Measurements from ENCODE around the gene TBXA2R.
A peak's percentile ranks its signal among the peaks of the same experiment; 100 is the strongest.
"Not testable (repeated sequence)": the region's sequence is repeated elsewhere in the genome, so short reads cannot be mapped to it uniquely, and the experiment has no call there.

The TBXA2R gene
- 0 to 0.48 reads per million in 2 experiments for total RNA-seq

DNA sequence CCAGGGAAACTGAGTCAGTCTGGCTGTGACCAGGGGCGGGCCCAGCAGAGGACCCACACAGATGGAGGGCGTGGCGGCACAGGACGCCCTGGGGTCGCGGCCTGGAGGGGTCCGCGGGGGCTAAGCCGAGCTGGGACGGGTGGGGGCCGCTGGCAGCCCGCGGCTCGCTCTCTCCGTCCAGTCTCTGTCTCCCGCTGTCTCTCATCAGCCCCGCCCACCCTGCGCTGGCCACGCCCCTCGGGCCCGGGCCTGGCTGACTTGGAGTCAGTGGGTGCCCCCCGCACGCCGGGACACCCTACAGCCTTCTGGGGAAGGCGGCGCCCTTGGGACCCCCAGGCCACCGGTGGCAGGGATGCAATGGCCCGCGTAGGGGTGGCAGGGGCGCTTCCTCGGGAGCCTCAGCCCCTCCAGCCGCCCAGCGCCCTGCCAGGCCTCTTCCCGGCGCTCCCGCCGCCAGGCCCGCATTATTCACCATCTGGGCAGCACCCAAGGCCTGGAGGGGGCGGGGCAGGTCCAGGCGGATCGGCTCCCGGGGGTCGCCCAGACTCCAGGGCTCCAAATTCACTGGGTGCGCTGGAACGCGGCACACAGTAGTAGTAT lies at the start of gene TBXA2R:
TBXA2R (minus strand) TSS at position 186 of the 600 bp plus-strand sequence. CDS start 6,241 bp downstream, outside the sequence.
- peak; percentile 22 for DNase-seq (ENCODE audit: low read depth)

DNA sequence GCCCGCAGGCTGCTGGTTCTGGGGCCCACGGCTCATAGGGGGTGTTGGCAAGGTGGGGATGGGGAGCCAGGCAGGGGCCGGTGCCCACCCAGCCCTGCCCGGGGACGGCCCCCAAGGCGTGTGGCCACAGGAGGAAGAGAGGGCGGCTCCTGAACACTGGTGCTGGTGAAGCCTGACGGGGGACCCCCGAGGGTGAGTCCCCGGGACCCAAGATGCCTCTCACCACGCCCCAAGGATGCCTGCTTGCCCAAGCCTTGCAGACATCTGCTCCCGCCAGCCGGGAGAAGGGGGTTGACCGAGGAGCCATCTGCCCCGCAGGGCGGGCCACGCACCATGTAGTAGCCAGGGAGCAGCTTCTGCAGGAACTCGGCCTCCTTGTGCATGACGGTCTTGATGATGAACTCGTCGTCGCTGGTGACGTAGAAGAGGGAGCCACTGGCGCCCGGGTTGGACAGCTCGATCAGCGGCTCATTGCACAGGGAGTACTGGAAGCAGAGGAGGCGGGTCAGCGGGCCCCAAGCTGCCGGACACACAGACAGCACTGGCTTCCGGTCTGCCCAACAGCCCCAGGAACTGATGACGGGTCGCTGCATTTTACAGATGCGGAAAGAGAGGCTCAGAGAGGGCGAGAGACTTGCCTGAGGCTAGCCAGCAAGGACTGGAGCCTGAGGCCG lies 49.5 kb upstream of the TBXA2R start:
- no peak for DNase-seq (ENCODE audit: low read depth)

DNA sequence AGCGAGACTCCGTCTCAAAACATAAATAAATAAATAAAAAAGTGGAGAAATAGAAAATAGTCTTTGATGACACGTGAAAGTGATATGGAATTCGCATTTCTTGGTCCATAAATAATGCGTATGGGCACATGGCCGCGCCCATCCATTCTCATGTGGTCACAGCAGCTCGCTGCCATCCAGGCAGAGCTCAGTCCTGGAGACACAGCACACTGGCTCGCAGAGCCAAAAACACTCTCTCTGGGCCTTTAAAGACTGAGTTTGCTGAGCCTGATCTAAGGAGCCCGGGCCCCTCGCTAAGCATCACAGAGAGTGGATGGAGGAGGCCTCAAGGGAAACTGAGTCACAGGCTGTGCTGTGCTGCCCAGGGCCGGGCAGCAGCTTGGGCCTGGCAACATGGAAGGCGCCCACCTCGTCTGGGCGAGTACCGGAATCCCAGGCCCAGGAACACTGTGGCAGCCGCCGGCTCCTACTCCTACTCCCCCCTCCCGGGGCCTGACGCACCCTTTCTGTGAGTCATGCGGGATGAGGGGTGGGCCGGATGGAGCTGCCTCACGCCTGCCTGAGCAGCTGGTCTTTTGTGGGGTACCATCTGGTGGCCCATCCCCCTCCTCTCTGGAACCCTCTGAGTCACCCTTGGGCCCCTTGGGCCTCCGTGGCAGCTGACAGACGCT lies 48.9 kb upstream of the TBXA2R start:
- DNase-seq (ENCODE audit: low read depth), result no peak

DNA sequence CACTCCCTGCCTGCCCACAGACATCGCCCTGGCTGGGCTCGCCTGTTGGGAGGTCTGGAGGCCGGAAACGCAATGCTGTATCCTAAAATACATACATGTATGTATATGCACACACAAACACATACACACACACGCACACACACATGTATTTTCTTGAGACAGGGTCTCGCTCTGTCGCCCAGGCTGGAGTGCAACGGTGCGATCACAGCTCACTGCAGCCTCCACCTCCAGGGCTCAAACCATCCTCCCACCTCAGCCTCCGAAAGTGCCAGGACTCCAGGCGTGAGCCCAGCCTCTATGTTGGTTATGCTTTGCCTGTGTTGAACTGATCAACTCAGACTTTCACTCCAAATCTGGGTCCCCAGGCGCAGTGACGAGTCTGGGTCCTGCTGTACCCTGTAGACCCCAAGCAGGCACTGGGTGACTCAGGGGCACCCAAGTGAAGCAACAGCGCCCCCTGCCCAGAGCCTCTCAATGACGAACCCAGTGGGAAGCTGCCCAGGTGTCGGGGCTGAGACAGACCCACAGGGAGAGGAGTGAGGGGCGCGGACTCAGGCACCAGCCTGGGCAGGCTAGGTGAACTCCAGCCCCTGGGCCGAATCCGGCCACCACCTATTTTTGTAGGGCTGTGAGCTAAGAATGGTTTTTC lies 47.3 kb upstream of the TBXA2R start:
- DNase-seq (ENCODE audit: low read depth), result no peak

DNA sequence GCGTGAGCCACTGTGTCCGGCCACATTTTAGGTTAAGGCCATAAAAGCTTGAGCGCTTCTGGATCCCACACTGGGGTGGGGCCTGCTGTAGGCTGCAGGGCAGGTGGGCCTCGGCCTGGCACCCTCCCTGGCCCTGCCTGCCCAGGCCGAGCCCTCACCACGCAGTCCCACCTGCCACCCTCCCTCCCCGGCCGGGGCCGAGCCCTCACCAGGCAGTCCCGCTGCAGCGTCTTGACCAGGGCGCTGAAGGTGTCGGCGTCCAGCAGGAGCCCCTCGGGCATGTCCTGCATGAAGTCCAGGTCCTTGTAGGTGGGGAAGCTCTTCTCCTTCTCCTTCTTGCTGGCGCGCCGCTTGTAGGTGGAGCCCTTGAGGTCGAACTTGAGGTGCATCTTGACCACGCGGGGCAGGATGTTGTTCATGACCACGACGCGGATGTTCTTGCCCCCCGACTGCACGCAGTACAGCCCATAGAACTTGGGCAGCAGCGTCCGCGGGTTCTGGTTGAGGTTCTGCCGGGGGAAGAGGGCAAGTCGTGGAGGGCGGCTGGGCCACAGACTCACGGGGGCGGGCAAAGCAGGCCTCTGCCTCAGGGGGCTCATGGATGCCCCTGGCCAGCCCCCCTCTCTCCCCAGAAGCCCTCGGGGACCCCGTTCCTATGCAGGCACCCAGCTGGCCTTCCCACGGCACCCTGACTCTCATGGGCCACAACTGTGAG lies 46.6 kb upstream of the TBXA2R start:
- DNase-seq (ENCODE audit: low read depth), result no peak

DNA sequence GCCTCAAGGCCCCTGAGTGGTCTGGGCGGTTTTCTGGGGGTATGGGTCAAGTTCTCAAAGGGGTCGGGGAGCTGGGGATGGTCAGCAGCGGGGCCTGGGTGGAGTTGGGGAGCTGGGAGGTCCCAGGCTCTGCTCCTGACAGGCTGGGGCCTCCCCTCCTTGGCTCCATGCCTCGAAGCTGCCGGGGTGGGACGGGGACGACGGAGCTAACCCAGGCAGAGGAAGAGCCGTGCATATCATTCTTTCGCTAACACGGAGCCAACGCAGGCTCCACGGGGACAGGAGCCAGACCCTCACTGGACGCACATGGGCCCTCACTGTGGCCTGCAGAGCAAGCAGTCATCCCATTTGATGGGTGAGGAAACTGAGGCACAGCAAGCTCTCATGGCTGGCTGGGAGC lies 45.7 kb upstream of the TBXA2R start:
- DNase-seq (ENCODE audit: low read depth), result no peak

DNA sequence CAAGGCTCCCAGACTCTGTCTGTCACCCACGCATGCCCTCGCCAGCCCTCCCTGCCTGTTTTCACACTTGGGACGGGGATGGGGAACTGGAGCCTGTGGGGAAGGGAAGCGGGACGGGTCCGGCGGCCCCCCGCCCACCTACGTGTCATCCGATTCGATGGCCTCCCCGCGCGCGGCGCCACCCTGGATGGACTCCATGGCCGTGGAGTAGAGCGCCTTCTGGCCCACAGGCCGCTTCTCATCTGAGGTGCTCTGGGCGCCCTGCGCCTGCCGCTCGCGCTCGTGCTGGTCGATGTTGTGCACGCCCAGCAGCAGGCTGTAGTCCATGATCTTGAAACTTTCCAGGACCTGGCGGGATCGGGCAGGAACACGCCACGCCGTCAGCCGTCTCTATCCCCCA lies 45.0 kb upstream of the TBXA2R start:
- DNase-seq (ENCODE audit: low read depth), result no peak

DNA sequence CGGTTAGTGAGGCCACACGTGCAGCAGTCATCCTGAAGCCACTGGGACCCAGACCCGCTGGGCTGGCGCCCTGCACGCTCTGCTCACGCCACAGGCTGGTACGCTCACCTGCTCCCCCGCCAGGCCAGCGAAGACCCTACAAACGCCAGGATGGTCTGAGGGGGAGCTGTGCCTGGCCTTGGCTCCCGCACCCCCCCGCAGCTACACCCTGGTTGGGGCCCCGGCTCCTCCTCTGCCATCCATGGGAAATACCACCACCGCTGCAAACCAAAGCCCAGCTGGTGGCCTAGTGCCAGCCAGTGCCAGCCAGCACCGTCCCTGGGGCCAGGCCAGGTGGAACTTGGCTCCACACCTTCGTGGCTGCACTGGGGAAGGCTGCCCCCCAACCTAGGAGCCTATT lies 43.2 kb upstream of the TBXA2R start:
- DNase-seq (ENCODE audit: low read depth), result no peak

DNA sequence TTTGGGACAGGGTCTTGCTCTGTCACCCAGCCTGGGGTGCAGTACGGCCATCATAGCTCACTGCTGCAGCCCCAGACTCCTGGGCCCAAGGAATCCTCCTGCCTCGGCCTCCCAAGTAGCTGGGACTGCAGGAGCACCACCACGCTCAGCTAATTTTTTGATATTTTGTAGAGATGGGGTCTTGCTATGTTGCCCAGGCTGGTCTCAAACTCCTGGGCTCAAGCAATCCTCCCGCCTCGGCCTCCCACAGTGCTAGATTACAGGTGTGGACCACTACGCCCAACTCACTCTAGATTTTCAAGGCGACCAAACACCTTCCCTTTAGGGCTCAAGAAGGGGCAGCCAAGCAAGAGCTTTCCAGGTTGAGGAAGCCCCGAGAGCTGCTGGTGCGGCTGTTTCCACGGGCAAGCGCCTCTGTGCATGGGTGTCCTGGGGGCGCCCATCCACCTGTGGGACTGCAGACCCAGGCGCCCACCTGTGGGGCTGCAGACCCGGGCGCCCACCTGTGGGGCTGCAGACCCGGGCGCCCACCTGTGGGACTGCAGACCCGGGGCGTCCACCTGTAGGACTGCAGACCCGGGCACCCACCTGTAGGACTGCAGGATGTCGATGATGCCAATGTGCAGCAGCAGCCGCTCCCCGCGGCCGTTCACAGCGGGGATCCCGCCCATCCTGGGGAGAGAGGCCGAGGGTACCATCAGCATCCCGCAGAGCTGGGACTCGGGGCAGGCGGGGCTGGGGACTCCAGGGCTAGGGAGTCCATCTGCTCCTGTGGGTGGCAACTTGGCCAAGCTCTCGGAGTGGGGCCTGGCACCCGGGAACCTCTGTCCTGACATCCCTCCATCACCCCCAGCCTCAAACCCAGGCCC lies 41.6 kb upstream of the TBXA2R start:
- no peak for DNase-seq (ENCODE audit: low read depth)

DNA sequence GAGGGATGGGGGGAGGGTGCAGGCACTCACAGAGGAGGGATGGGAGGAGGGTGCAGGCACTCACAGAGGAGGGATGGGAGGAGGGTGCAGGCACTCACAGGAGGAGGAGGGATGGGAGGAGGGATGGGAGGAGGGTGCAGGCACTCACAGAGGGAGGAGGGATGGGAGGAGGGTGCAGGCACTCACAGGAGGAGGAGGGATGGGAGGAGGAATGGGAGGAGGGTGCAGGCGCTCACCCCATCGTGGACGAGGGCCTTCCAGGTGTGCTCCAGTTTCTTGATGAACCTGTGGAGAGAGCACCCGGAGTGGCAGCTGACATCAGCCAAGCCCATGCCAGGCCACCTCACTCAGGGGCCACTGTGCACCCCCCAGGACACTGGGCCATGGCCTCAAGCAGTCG lies 40.4 kb upstream of the TBXA2R start:
- DNase-seq (ENCODE audit: low read depth), result not testable (repeated sequence)

DNA sequence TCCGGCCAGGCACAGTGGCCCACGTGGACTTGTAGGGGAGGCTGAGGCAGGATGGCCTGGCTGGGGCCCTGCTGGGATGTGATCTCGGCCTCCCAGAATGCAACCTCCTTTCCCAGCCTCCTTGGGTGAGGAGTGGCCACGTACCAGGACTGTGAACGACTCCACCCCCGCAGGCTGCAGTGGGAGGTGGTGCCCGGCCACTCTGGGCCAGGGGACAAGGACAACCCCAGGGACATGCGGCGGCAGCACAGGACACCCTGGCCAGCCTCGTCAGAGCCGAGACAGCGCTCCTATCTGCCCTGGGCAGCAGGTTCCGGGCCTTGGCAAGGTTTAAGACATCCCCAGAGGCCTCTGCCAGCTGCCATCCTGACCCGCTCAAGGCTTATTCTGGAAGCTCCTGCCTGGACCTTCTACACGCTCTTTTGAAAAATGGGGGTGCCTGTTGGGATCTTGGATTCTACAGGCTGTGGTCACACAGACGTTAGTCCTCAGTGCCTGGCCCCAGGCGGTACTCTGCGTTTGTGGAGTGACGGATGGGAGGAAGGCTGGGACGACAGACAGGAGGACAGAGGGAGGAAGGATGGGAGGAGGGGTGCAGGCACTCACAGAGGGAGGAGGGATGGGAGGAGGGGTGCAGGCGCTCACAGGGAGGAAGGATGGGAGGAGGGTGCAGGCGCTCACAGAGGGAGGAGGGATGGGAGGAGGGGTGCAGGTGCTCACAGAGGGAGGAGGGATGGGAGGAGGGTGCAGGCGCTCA lies 39.8 kb upstream of the TBXA2R start:
- no peak for DNase-seq (ENCODE audit: low read depth)

DNA sequence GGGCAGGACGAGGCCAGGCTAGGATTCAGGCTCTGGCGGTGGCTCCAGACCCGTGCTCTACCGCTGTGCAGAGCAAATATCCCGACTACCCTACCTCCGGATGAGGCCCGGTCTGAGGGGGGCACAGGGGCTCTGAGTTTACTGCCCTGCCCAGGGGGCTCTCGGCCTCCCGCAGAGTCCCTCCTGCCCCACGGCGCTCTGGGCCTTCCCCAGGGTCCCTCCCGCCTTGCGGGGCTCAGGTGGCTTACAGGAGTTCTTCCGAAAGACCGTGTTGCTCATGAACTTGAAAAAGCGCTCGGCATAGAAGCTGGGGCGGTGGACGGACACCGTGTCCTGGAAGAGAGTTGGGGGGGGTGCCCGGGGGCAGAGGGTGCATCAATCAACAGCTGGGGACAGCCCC lies 39.1 kb upstream of the TBXA2R start:
- DNase-seq (ENCODE audit: low read depth), result no peak

DNA sequence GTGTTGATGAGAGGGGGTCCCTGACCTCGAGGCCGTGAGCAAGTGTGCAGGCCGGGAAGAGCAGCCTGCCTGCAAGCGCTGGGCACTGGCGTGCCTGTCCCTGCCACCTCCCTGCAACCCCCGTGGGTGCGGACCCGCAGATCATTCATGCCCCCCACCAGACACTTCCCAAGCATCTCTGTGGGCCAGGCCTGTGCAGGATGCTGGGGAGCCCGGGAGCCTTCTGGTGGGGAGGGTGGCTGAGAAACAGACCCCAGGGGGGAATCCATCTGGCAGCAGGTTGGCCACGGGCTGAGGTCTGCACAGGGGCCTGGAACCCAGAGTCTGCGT lies 38.4 kb upstream of the TBXA2R start:
- DNase-seq (ENCODE audit: low read depth), result no peak

DNA sequence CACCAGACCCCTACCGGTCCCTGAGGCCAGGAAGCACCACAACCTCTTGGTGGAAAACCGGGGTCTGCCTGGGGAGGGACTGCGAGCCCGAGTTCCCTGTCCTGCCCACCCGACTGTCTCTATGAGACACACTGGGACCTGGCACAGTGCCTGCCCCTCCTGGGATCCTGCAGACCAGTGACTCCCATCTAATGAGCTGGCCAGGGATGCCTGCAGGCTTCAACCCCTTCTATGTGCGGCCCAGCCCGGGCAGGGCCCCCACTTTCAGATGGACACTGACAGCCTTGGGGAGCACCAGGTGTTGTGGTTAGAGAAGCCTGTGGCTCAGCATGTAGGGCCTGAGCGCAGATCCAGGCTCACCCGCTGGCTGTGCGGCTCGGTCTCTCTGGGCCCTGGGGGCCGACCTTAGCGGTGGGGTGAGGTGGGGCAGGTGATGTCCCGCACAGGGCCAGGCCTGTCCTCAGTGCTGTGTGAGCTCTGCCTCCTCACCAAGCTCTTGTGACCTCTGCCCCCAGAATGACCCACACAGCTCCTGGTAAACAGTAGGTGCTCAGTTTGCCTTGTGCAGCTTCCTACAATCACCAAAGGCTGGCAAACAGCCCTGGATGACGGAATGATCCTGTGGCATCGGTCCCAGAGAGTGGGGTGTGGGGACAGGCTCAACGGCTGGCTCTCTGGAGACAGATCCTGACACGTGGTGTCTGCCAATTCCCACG lies 37.8 kb upstream of the TBXA2R start:
- DNase-seq (ENCODE audit: low read depth), result no peak

DNA sequence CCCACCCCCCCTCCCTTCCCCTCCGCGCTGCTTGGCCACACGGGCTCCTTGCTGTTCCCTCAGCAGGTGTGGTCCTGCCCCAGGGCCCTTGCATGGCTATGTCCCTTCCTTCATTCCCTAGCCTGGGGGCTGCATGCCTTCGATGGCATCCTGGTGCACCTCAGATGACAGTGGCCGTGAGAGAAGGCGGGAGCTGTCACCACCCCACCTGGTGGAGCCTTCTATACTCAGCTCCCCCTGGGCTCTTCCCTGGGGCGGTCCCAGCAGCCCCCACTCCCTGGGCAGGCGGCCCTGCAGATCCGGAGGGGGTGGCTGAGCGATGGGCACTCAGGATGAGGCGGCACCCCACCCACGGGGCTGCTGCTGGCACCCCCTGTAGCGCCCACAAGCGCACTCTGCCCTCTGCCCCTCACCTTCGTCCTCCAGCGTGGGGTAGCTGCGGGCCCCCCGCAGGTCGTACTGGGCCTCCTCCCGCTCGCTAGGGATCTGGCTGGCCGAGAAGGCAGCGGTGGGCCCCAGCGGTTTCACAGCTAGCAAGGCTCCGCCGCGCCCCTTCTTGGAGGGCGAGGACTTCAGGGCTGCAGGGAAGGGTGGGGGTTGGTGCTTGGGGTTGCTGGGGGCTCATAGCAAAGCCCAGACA lies 37.1 kb upstream of the TBXA2R start:
- no peak for DNase-seq (ENCODE audit: low read depth)

DNA sequence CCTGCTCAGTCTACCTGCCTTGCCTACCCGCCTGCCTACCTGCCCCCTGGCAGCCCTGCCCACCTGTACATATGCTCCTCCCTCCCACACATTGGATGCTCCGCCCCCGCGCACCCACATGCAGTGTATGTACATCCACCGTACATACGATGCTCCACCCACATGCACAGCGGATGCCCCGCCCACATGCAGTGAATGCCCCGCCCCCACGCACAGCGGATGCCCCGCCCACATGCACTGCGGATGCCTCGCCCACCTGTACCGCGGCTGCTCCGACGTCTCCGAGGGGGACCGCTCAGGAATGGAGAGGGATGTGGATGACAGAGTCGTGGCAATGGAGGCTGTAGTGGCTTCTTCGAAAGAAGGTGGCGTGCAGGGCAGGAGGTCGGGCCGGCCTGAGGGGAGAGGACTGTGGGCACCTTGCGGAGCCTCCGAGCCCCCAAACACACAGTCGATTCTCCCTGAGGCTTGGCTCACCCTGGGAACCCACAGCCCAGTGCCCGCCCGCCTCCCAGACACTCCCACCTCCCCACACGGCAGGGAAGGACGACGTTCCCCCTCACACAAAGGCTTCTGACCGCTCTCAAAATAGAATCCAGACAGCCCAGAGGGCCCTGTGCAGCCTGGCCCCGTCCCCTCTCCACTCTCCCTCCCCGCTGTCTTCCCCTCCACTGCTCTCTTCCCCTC lies 36.5 kb upstream of the TBXA2R start:
- DNase-seq (ENCODE audit: low read depth), result no peak

DNA sequence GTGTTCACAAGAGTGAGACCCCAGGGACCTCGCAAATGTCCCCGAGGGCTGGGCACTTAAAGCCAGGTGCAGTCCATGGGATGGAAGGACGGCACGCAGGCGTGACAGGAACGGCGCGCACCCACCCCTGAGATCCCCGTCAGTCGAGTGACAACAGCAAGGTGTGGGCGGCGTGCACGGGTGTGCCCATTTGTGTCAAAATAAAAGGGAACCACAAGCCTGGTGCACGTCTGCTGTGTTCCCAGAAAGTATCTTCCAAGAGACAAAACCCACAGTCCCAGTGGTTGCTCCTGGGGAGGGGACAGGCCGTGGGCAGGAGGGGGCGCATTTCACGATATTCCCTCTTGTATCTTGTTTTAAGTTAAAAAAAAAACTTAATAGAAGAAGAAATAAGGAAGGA lies 35.6 kb upstream of the TBXA2R start:
- DNase-seq (ENCODE audit: low read depth), result no peak

DNA sequence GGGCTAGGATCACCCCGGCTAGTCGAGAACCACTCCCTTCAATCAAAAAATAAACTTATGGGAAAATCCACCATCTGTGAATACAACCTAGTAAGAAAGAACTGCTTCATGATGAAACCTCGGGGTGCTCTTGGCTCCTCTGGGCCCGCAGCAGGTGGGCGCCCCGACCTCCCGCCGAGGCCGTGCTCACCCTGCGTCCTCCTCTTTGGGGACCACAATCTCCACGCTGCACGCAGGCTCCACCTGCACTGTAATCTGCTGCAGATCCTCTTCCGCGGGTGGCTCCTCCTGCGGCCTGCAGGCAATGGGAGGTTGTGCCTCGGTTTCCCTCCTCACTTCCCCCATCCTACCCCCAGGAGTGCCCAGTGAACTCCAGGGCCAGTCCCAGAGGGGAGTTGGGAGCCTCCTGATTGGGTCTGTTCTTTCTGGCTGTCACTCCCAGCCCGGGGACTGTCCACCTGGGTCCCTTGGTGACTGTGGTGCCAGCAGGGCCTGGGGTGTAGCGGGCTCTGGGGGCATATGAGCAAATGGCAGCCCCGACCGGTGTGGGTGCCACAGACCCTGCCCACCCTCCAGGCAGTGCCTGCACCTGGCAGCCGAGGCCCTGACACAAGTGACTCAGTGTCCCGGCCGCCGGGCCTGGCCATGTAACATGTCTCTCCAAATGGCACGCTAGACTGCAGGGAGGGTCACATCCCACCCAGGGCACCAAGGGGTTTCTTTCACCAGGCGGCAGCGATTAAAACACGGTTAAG lies 35.0 kb upstream of the TBXA2R start:
- no peak for DNase-seq (ENCODE audit: low read depth)

All from T follicular helper cell (primary cell).